IMR-90 (cell line): Measurements from ENCODE around the gene CRYBG2.

Experiments used
- BHLHE40 ChIP-seq: fragments of 150-350 bp; IDR thresholded peaks from 2 replicates; pipeline ENCODE4 v1.6.1; 2016; ENCODE audit warnings: mild to moderate bottlenecking, low read depth, low read length
- CEBPB ChIP-seq: IDR thresholded peaks from 2 replicates; pipeline ENCODE4 v1.6.1; 2012; ENCODE audit warnings: low read depth, low read length, improper control_type of control experiment
- CTCF ChIP-seq: conservative IDR thresholded peaks from 2 replicates; pipeline ENCODE4 v1.5.1; 2012; ENCODE audit warnings: mild to moderate bottlenecking, low read depth, low read length, improper control_type of control experiment
- MAFK ChIP-seq: IDR thresholded peaks from 2 replicates; pipeline ENCODE4 v1.6.1; 2012; ENCODE audit warnings: low read depth, low read length, improper control_type of control experiment
- MXI1 ChIP-seq: IDR thresholded peaks from 2 replicates; pipeline ENCODE4 v1.6.1; 2012; ENCODE audit warnings: low read depth, mild to moderate bottlenecking, low read length, moderate library complexity, borderline replicate concordance
- NFE2L2 ChIP-seq: fragments of 150-350 bp; IDR thresholded peaks from 2 replicates; pipeline ENCODE4 v1.6.1; 2016; ENCODE audit warnings: low read depth, mild to moderate bottlenecking, low read length
- POLR2A ChIP-seq: IDR thresholded peaks from 2 replicates; pipeline ENCODE4 v1.6.1; 2012; ENCODE audit warnings: mild to moderate bottlenecking, low read depth, low read length
- RCOR1 ChIP-seq: IDR thresholded peaks from 2 replicates; pipeline ENCODE4 v1.6.1; 2012; ENCODE audit warnings: mild to moderate bottlenecking, low read length, improper control_type of control experiment; ENCODE audit not compliant: insufficient replicate concordance
- RFX5 ChIP-seq: IDR thresholded peaks from 2 replicates; pipeline ENCODE4 v1.8.0; 2012; ENCODE audit warnings: low read depth, mild to moderate bottlenecking, low read length, moderate library complexity
- SMC3 ChIP-seq: fragments of 150-350 bp; IDR thresholded peaks from 2 replicates; pipeline ENCODE4 v1.6.1; 2016; ENCODE audit warnings: low read depth, mild to moderate bottlenecking, antibody characterized with exemption, low read length, moderate library complexity
- USF2 ChIP-seq: fragments of 150-350 bp; IDR thresholded peaks from 2 replicates; pipeline ENCODE4 v1.6.1; 2017; ENCODE audit warnings: mild to moderate bottlenecking, antibody characterized with exemption, low read length, low read depth

GRCh38 chr1:26359981-26360806 lies 6.3 kb upstream of the CRYBG2 start:
- TF ChIP-seq MXI1 = no peak
- TF ChIP-seq CTCF = no peak
- TF ChIP-seq NFE2L2 = no peak
- TF ChIP-seq RCOR1 = no peak
- TF ChIP-seq BHLHE40 = no peak
- no peak for TF ChIP-seq POLR2A
- no peak for TF ChIP-seq USF2
- TF ChIP-seq MAFK = no peak
- no peak for TF ChIP-seq CEBPB
- no peak for TF ChIP-seq SMC3
- TF ChIP-seq RFX5 = no peak
